ENCODE measurements around the gene DNAJC22. TPM values are rescaled to one million over a fixed set of nuclear protein-coding genes. Genes with fewer than 3 reads are reported as not detected.

DNAJC22 gene
- total RNA-seq, 1 donor from 2014 or later = not detected

DNA sequence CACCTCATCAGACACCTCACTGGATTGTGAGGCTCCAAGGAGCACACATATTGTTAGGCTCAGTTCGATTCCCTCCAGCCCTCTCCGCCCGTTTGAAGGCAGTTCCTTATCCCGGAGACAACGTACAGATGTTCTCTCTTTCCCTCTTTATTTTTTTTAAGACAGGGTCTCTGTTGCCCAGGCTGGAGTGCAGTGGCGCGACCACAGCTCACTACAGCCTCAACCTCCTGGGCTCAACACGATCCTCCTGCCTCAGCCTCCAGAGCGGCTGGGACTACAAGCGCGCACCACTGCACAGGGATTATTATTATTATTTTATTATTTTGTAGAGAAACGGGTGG is 24.4 kb upstream of the DNAJC22 start:
- Mint-ChIP-seq H3K9me3 (no peaks in the 10 kb centered on the region), H3K27me3 (no peaks in the 10 kb centered on the region), H3K27ac (peak overlapping the region; percentile 50), H3K4me3 (peak overlapping the region; percentile 94), H3K36me3 (ENCODE audit: low read depth) (no peaks in the 10 kb centered on the region), H3K4me1 (peaks cover 18% of the 10 kb centered on the region)
- intact Hi-C loops (cut with micrococcal nuclease) = no loop called here
- TF ChIP-seq, protein P1, sequence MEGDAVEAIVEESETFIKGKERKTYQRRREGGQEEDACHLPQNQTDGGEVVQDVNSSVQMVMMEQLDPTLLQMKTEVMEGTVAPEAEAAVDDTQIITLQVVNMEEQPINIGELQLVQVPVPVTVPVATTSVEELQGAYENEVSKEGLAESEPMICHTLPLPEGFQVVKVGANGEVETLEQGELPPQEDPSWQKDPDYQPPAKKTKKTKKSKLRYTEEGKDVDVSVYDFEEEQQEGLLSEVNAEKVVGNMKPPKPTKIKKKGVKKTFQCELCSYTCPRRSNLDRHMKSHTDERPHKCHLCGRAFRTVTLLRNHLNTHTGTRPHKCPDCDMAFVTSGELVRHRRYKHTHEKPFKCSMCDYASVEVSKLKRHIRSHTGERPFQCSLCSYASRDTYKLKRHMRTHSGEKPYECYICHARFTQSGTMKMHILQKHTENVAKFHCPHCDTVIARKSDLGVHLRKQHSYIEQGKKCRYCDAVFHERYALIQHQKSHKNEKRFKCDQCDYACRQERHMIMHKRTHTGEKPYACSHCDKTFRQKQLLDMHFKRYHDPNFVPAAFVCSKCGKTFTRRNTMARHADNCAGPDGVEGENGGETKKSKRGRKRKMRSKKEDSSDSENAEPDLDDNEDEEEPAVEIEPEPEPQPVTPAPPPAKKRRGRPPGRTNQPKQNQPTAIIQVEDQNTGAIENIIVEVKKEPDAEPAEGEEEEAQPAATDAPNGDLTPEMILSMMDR (IDR thresholded peaks at IDR 0.05) = no peak
- no peak for DNase-seq
- CTCF ChIA-PET = interaction anchor here (0.8 to 3.3 kb wide), 5 partner anchors 9 to 62 kb away, joined by 3 to 12 read pairs (median 8); partner anchors contain the start of gene DNAJC22
- POLR2A ChIA-PET = interaction anchor here (0.6 to 2.0 kb wide), 14 partner anchors 13 to 853 kb away, joined by 3 to 14 read pairs (median 5); partner anchors contain the start of genes SPATS2, TMBIM6, TUBA1B and TUBA1C
- ATAC-seq (ENCODE audit: low read depth) = no peak

DNA sequence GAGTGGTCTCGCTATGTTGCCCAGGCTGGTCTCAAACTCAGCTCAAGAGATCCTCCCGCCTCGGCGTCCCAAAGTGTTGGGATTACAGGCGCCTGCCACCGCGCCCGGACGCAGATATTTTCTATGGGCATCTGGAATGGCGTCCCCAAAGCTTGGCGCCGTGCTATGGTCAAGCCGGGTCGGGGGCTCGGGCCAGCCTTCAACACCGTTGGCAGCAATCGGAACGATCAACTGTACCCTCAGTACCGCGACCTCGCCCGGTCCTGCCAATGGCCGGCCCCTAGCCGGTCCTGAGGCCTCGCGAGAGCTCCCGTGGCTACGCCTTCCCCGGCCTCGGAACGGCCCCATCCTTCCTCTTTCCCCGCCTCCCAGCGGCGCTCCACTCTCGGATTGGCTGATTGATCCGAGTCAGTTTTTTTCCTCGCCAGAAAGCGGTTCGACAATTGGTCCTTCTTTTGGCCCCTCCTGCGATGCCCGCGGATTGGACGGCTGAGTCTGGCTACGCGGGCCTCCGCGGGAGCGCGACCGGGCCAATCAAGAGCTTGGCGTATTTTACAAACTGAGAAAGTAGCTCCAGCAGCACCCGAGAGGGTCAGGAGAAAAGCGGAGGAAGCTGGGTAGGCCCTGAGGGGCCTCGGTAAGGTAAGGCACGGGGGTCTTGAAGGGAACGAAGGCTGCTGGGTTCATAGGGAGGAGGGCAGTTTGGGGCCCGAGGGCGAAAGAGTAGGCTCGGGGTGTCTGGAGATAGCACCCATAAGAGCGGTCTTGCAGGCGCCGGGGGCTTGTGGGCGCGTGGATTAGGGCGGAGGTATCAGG is 23.8 kb upstream of the DNAJC22 start, which contains the start of gene TROAP:
Gene TROAP, plus strand, starts transcription at position 548 of the 816 bp plus-strand sequence. CDS start 354 bp downstream, outside the sequence.
- Mint-ChIP-seq H3K4me3 (peak within 1 kb of the TSS; percentile 94), H3K9me3 (no peaks in the 10 kb centered on the region), H3K4me1 (peaks cover 18% of the 10 kb centered on the region), H3K27me3 (no peaks in the 10 kb centered on the region), H3K36me3 (ENCODE audit: low read depth) (no peaks in the 10 kb centered on the region), H3K27ac (peak within 1 kb of the TSS; percentile 73)
- ATAC-seq (ENCODE audit: low read depth) (peak; percentile 99), DNase-seq (peak; percentile 85)
- TF ChIP-seq, protein P1 (IDR thresholded peaks at IDR 0.05) = no peak
- CTCF ChIA-PET = interaction anchor here (0.8 to 3.3 kb wide), 5 partner anchors 9 to 62 kb away, joined by 3 to 12 read pairs (median 8); partner anchors contain the start of gene DNAJC22
- POLR2A ChIA-PET = interaction anchor here (0.6 to 2.0 kb wide), 16 partner anchors 10 to 852 kb away, joined by 3 to 14 read pairs (median 4); partner anchors contain the start of genes PRPH, SPATS2, TMBIM6 and TUBA1B
- intact Hi-C loops (cut with micrococcal nuclease) = loop anchor here (1.0 kb wide), 4 partner anchors 14 to 299 kb away; partner anchors contain the start of genes C1QL4, SPATS2 and TUBA1C

DNA sequence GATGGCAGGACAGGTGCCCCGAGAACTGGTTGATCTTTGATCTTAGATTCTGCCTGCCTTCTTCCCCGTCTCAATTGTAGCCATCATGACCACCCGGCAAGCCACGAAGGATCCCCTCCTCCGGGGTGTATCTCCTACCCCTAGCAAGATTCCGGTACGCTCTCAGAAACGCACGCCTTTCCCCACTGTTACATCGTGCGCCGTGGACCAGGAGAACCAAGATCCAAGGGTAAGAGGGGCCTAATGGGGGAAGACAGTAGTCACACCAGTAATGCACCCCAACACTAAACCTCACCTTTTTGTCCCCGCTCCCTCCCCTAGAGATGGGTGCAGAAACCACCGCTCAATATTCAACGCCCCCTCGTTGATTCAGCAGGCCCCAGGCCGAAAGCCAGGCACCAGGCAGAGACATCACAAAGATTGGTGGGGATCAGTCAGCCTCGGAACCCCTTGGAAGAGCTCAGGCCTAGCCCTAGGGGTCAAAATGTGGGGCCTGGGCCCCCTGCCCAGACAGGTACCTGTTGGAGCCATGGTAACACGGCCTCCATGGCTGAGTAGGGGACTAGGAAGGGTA is 23.1 kb upstream of the DNAJC22 start:
- DNase-seq (no peak), ATAC-seq (ENCODE audit: low read depth) (no peak)
- H3K27ac Mint-ChIP-seq = peak overlapping the region; percentile 73
- ChIA-PET CTCF (interaction anchor here (2.0 to 3.3 kb wide), 3 partner anchors 8 to 24 kb away, joined by 8 to 12 read pairs (median 9); partner anchors contain the start of gene DNAJC22), POLR2A (interaction anchor here (0.6 to 2.0 kb wide), 8 partner anchors 11 to 787 kb away, joined by 3 to 14 read pairs (median 6); partner anchors contain the start of genes PRPH, SPATS2, TMBIM6 and TUBA1C)
- H3K4me3 Mint-ChIP-seq = peak overlapping the region; percentile 94
- no peaks in the 10 kb centered on the region for H3K27me3 Mint-ChIP-seq
- TF ChIP-seq, protein P1 (IDR thresholded peaks at IDR 0.05) = no peak
- no peaks in the 10 kb centered on the region for H3K36me3 Mint-ChIP-seq (ENCODE audit: low read depth)
- peaks cover 18% of the 10 kb centered on the region for H3K4me1 Mint-ChIP-seq
- H3K9me3 Mint-ChIP-seq = no peaks in the 10 kb centered on the region
- intact Hi-C loops (cut with micrococcal nuclease) = loop anchor here (1.0 kb wide), 4 partner anchors 14 to 299 kb away; partner anchors contain the start of genes C1QL4, SPATS2 and TUBA1C

DNA sequence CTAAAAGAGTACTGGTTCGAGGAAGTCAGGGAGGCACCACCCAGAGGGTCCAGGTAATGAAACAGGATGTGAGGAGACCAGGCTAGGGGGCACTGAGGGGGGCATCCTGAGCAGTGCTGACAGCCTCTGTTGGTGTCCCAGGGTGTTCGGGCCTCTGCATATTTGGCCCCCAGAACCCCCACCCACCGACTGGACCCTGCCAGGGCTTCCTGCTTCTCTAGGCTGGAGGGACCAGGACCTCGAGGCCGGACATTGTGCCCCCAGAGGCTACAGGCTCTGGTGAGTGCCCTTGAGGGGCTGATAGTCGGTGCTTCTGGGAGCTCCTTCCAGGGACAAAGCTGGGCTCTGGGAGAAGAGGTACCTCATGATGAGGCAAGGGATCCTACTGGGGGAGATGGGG is 21.1 kb upstream of the DNAJC22 start:
- TF ChIP-seq, protein P1 (IDR thresholded peaks at IDR 0.05) = no peak
- Mint-ChIP-seq H3K36me3 (ENCODE audit: low read depth) (no peaks in the 10 kb centered on the region), H3K9me3 (no peaks in the 10 kb centered on the region), H3K27ac (no peak overlapping the region), H3K4me1 (peaks cover 18% of the 10 kb centered on the region), H3K27me3 (no peaks in the 10 kb centered on the region), H3K4me3 (no peak overlapping the region)
- intact Hi-C loops (cut with micrococcal nuclease) = no loop called here
- ChIA-PET POLR2A (no interaction called here), CTCF (interaction anchor here (1.1 kb wide), 1 partner anchor 16 kb away, joined by 3 read pairs; no protein-coding TSS in a partner anchor)
- DNase-seq = no peak
- no peak for ATAC-seq (ENCODE audit: low read depth)
